Measurements from ENCODE around the gene PA2G4.

PA2G4 gene

GRCh38 chr12:56127485-56127887, 23.1 kb downstream of the PA2G4 start:
- no peak for DNase-seq

DNA sequence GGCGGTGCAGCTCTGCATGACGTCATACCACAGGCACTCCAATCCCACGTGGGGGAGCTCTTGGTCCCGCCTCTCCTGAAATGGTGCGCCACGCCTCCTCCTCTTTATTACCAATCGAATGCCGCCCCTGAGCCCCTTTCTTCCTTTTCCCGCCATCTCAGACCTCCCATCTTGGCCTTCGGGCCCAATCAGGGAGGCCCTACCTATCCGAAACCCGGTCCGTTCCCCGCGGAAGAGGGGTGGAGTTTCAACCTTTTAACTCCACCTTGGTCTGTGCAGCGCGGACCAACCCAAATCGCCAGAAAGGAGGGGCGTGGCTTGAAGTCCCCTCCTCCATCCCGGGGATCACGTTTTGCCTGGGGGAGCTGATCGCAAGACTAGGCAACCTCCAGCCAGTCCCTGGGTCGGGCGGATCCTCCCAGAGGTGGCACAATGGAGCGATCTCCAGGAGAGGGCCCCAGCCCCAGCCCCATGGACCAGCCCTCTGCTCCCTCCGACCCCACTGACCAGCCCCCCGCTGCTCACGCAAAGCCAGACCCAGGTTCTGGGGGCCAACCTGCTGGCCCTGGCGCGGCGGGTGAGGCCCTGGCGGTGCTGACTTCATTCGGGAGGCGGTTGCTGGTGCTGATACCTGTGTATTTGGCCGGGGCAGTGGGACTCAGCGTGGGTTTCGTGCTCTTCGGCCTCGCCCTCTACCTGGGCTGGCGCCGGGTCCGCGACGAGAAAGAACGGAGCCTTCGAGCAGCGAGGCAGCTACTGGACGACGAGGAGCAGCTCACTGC, 23.7 kb downstream of the PA2G4 start, which contains the start of gene ESYT1:
Gene ESYT1, plus strand, starts transcription at position 380 of the 782 bp plus-strand sequence. Its CDS starts 53 bp downstream, at position 433.
- DNase-seq = peak; percentile 100

DNA sequence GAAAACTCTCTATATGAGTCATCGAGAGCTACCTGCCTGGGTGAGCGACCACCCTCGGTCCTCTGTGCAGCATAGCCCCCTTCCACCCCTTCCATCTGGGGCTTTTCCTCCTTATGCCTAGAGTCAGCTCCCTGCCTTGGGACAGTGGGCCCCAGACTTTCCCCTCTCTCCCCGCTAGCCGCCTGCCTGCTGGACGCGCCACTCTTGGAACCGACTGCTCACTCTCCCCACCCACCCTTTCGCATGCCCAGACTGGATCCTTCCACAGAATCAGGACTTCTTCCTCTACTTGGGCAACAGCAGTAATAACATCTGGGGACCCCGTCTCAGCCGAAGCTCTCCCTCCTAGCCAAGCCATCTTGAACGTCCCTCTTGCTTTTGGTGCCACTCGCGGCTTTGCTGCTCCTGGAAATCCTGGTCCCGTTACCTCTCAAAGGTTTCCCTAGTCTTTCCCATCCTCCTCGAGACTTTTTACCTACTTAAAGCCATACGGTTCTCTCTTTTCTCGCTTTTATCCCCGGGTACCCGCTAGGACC, 24.4 kb downstream of the PA2G4 start:
- no peak for DNase-seq

GRCh38 chr12:56129206-56129941, 25.0 kb downstream of the PA2G4 start:
- no peak for DNase-seq

DNA sequence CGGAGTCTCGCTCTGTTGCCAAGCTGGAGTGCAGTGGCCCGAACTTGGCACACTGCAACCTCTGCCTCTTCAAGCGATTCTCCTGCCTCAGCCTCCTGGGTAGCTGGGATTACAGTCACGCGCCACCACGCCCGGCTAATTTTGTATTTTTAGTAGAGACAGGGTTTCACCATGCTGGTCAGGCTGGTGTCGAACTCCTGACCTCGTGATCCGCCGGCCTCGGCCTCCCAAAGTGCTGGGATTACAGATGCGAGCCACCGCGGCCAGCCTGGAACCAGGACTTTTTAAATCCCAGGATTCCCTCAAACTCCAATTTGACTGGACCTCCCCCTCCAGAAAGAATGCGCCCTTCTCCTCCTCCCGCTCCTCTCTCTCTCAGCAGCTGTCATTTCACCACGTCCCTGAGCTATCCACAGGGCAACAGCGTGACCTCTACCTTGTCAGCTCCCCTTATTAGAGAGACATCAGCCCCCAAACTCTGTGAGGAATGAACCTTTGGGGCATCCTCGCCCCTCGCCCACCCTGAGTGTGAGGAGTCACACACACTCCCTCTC, 25.7 kb downstream of the PA2G4 start:
- no peak for DNase-seq

DNA sequence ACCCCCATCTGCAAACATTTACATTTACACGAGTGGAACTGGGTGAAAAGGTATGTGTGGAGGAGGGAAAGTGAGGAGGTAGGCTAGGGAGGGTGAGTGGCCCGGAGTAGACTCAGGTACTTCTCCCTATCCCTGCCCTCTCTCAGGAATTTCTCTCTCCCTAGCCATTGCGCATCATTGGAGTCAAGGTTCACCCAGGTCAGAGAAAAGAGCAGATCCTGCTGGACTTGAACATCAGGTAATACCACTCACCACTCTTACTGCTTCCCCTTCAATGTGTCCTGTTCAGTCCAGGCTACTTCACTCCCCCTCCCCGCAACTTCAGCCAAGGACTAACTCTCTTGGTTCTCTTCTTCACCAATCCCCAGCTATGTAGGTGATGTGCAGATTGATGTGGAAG, 26.5 kb downstream of the PA2G4 start:
- no peak for DNase-seq

DNA sequence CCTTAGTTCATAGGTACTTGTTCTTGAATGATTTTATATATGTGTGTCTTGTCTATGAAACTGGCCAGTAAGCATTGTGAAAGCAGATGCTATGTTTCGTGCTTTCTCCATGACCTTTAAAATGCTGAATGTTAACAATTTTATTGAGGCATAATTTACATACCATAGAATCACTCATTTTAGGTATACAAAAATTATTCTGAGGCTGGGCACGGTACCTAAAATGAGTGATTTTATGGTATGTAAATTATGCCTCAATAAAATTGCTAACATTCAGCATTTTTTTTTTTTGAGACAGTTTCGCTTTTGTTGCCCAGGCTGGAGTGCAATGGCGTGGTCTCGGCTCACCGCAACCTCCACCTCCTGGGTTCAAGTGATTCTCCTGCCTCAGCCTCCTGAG, 30.5 kb downstream of the PA2G4 start:
- no peak for DNase-seq

DNA sequence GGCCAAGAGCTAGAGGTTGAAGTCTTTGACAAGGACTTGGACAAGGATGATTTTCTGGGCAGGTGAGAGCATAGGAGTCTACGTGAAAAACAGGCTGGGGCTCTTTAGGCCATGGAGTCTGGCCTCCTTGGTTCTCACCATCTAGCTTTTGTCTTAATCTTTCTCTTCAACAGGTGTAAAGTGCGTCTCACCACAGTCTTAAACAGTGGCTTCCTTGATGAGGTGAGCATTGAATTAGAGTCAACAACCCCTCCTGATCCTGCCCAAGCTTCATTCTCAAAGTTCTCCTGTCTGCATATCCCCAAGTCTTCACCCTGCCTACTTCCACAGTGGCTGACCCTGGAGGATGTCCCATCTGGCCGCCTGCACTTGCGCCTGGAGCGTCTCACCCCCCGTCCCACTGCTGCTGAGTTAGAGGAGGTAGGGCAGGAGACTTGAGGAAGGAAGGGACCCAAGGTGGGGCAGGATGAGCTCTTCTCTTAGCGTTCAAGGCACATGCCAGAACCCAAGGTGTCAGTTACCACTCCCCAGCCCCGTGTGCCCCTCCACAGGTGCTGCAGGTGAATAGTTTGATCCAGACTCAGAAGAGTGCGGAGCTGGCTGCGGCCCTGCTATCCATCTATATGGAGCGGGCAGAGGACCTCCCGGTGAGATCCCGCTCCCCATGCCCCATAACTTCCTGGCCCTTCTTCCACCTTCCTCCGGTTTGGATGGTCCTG, 33.7 kb downstream of the PA2G4 start:
- no peak for DNase-seq

DNA sequence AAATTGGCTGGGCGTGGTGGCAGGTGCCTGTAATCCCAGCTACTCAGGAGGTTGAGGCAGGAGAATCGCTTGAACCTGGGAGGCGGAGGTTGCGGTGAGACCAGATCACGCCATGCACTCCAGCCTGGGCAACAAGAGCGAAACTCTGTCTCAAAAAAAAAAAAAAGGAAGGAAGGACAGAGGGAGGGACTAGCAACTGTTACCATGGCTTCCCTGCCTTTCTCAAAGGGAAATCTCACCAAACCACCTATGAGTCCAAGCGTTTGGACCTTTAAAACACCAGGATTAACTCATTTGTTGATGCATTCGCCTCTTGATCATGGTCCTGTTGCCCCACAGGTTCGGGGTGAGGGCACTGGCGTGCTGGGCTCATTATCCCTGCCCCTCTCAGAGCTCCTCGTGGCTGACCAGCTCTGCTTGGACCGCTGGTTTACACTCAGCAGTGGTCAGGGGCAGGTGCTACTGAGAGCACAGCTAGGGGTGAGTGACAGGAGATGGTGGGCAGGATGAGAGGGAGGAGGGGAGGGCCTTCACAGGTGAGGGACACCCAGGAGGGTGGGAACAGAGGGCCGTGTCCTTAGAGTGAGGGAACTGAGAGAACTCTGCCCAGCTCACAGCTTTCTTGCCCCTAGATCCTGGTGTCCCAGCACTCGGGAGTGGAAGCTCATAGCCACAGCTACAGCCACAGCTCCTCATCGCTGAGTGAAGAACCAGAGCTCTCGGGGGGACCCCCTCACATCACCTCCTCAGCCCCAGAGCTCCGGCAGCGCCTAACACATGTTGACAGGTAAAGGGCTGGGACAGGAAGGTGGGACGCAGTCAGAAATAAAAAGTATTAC, 37.8 kb downstream of the PA2G4 start:
- DNase-seq = no peak

DNA sequence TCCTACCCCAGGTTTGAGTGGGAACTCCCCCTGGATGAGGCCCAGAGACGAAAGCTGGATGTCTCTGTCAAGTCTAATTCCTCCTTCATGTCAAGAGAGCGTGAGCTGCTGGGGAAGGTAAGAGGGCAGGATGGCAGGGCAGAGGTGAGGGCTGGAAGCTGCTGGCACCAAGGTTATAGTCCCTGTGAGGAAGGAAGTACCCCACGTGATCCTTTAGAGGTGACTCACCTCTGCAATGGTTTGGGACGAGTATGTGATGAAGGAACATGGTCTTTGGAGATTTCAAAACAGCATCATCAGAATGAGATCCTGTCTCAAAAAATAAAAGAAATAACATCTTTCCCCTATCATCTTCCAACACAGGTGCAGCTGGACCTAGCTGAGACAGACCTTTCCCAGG, 38.9 kb downstream of the PA2G4 start:
- DNase-seq = no peak

DNA sequence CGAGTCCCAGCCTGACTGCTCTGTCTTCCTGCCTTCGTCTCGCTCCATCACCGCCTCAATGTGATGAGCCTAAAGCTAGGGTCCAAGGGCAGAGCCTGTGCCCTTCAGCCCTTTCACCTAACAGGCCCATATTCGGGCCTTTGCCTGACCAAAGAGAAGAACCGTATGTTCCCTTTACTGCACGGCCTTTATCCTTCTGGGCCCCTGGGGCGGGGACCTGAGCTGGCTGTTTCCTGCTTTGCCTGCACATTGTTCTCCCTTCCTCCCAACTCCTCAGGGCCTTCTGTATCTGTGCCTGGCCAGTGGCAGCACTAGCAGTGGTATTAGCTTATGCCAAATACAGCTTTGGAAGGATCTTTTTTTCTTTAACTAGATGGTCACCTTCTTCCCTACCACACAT, 39.5 kb downstream of the PA2G4 start:
- no peak for DNase-seq

DNA sequence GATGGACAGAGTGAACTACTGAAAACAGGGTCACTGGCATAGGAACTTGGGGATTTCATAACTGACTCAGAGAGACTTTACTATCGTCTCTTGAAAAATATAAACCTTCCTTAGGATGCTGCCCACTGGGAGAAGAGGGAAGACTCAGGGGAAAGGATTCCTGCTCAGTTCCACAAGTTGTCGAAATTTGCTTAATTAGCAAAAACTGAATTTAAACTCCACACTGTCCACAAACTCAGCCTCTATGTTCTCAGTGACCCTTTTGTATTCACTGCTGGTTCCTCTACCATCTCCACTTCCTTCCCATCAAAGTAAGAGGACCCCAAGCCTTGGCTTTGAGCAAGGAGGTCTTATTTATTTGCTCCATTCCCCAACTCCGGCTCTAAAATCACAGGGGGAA, 40.9 kb downstream of the PA2G4 start:
- DNase-seq = no peak

GRCh38 chr12:56146492-56147460, 42.4 kb downstream of the PA2G4 start:
- DNase-seq = no peak

DNA sequence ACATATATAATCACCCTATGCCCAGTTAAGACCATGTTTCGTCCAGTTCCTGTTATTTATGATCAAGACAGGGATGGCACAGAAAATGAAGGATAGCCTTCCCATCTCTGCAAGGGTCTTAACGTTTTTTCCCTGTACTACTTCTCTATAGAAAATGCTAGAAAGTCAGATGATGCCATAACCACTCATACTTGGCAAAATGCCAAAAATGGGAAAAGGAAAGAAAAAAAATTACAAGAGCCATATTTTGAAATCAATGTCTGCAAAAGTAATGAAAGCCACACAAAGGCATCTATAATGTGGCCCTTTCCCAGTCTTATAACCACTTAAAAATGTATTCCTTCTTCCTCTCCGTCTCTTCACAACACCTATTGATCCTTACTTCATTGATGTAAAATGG, 46.2 kb downstream of the PA2G4 start:
- no peak for DNase-seq

DNA sequence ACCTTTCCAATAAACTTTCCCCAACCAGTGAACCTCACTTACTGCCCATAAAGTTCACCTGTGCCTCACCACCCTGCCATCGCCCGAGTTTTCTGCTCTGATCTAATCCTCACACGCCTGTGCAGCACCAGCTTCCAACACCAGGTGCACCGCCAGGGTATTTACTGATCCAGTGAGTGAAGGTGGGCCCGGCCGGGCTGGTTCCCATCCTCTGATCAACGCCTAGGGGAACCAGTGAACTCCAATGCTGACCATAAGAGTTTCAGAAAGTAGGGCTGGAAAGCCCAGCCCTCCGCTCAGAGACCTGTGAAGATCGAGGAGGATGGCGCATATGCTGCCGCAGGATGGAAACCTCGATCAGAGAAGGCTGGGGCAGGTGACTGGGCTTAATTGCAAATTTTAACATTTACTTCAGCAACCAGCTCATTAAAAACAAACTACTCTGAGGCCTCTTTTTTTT, 47.3 kb downstream of the PA2G4 start:
- DNase-seq = no peak

DNA sequence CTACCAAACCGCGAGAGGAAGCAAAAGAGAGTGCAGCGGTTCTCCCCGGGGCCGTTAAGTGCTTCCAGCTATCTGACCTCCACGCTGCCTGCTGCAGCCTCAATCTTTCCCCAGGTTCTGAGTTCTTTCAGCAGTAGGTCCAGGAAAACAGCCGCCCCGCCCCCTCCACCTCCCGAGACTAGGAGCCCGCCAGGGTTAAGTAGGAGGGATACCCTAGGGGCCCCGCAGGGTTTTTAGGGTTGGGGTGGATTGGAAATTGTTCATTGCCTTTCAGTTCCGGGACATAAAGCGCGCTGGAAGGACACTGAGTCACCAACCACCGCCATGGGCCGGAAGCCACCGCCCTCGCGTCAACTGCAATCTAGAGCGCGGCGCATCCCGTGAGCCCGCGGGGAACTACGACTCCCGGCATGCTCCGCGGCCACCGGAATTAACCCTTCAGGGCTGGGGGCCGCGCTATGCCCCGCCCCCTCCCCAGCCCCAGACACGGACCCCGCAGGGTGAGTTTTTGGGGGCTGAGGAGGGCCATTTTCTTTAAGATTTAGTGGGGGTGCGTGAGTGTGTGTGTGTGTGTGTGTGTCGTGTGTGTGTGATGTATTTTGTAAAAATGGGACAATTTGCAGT, 47.9 kb downstream of the PA2G4 start, which contains the start of gene MYL6B:
Gene MYL6B, plus strand, starts transcription at position 456 of the 624 bp plus-strand sequence. CDS start 1,332 bp downstream, outside the sequence.
- peak; percentile 89 for DNase-seq

DNA sequence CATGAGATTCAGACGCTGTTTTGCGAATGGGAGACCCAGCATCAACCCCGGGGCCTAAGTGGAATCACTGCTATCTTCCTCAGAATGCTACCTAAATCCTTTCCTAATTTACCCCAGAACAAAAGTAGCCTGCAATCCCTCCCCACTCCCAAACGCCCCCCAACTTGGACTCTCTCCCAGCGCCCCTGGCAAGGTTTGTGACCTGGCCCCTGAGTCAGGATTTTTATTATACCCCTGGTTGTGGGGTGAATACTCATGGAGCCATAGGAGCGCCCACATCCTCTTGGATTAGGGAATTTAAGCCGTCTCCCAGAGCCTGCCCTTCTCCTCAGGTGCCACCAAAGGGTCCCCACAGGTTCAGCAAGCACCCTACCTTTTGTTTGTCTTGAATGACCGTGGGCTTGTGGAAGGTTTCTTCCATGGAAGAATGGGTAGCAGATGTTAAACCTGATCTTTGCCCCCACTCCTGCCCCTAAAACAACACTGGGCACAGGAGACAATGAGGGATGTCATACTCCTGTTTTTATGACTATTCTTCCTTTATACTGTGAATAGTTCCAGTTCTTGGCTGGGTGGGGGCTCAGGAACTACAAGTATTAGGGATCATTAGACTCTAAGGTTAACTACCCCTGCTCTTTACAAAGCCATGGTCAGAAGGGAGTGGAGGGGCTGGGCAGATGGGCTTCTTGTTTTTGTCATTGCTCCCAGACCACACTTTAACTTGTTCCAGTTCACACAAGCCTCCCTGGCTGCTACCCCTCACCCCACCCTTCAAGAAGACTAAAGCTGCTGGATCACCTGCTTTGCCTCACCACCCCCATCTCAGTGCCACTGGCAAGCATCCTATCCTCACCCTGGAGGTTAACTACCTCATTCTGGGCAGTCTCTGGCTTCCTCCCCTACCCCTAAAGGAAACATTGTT, 48.7 kb downstream of the PA2G4 start:
- DNase-seq = no peak

- DNase-seq = no peak
Observed at GRCh38 chr12:56153678-56154065, 49.3 kb downstream of the PA2G4 start.
